B cell (primary cell): ENCODE measurements around the gene PTGIR. TPM values are rescaled to one million over a fixed set of nuclear protein-coding genes. Genes with fewer than 3 reads are reported as not detected.

Source experiments
- ATAC-seq: fragments of 200-7000 bp; cut with Tn5 transposase; one replicate; pipeline ENCODE4 v1.10.0; 2021; ENCODE audit warnings: low read depth, mild to moderate bottlenecking, moderate number of reproducible peaks, moderate library complexity
- CTCF ChIA-PET: fragments of 350-600 bp; sonication (Branson Sonifier 250); formaldehyde crosslinking; loops from one replicate; lab custom pipeline; 2021; ENCODE audit warnings: antibody characterized with exemption, inconsistent platforms; lab: Charles Lee
- POLR2A ChIA-PET: fragments of 350-600 bp; sonication (Branson Sonifier 250); formaldehyde crosslinking; loops from one replicate; lab custom pipeline; 2021; ENCODE audit warnings: antibody characterized with exemption; lab: Charles Lee
- DNase-seq: peaks from one replicate; pipeline ENCODE4 v3.0.0; 2013
- H2AFZ ChIP-seq: 2 replicates; pipeline ENCODE4 v1.6.1; 2012; ENCODE audit warnings: mild to moderate bottlenecking, low read depth, low read length; ENCODE audit not compliant: insufficient read depth, poor library complexity, severe bottlenecking
- H3K27ac ChIP-seq, 2 donors: 1 replicate in 1 of 2; 2 replicates in 1 of 2; pipeline ENCODE4 v1.5.1; 2012 to 2013; ENCODE audit warnings: low read length in 2 of 2, mild to moderate bottlenecking in 2 of 2, moderate library complexity in 1 of 2
- H3K27me3 ChIP-seq, 4 experiments: fragments of 200-600 bp in 1 of 4; sonication (generic) in 1 of 4; replicated peaks in 1 of 4; 1 replicate in 2 of 4; 2 replicates in 2 of 4; pipeline versions ENCODE4 v1.6.1 to v1.7.0; 2013 to 2016; ENCODE audit warnings: low read length in 3 of 4, mild to moderate bottlenecking in 2 of 4, mixed read lengths in 1 of 4, moderate library complexity in 1 of 4; ENCODE audit not compliant: insufficient read depth in 4 of 4, control insufficient read depth in 3 of 4; ENCODE audit errors: control extremely low read depth in 1 of 4
- H3K36me3 ChIP-seq, 2 experiments: replicated peaks in 1 of 2; 1 replicate in 1 of 2; 2 replicates in 1 of 2; pipeline versions ENCODE4 v1.6.1 to v1.7.1; 2013; ENCODE audit warnings: low read length in 1 of 2; ENCODE audit not compliant: insufficient read depth in 2 of 2, control insufficient read depth in 1 of 2; ENCODE audit errors: control extremely low read depth in 1 of 2, extremely low read depth in 1 of 2
- H3K4me1 ChIP-seq, 2 donors: fragments of 200-600 bp in 1 of 2; sonication (generic) in 1 of 2; 1 replicate in 1 of 2; 2 replicates in 1 of 2; pipeline versions ENCODE4 v1.5.1 to v1.6.1; 2013 to 2017; ENCODE audit warnings: low read length in 2 of 2; ENCODE audit not compliant: control insufficient read depth in 2 of 2, insufficient read depth in 2 of 2
- H3K4me2 ChIP-seq: replicated peaks from 2 replicates; pipeline ENCODE3; 2012; ENCODE audit warnings: mild to moderate bottlenecking, low read depth, low read length; ENCODE audit not compliant: poor library complexity, severe bottlenecking
- H3K4me3 ChIP-seq, 5 experiments: fragments of 200-600 bp in 1 of 5; sonication (generic) in 1 of 5; 1 replicate in 3 of 5; 2 replicates in 2 of 5; pipeline versions ENCODE4 v1.5.1 to v1.7.0; 2011 to 2016; ENCODE audit warnings: low read length in 4 of 5, mild to moderate bottlenecking in 4 of 5, low read depth in 2 of 5, control low read depth in 1 of 5, moderate library complexity in 1 of 5; ENCODE audit not compliant: insufficient read depth in 1 of 5; ENCODE audit errors: control extremely low read depth in 1 of 5, extremely low read depth in 1 of 5
- H3K79me2 ChIP-seq: fragments of 200-600 bp; sonication (generic); one replicate; pipeline ENCODE4 v1.6.0; 2016; ENCODE audit warnings: low read length; ENCODE audit not compliant: control insufficient read depth, insufficient read depth
- H3K9ac ChIP-seq: fragments of 200-600 bp; sonication (generic); 2 replicates; pipeline ENCODE4 v1.6.1; 2017; ENCODE audit warnings: mild to moderate bottlenecking, low read length, moderate library complexity
- H3K9me3 ChIP-seq, 3 donors: one replicate each; pipeline versions ENCODE4 v1.6.1 to v1.7.1; 2013; ENCODE audit warnings: low read length in 2 of 3; ENCODE audit not compliant: control insufficient read depth in 2 of 3, insufficient read depth in 1 of 3; ENCODE audit errors: control extremely low read depth in 1 of 3
- H4K20me1 ChIP-seq: 2 replicates; pipeline ENCODE4 v1.6.0; 2012; ENCODE audit warnings: mild to moderate bottlenecking, low read length; ENCODE audit not compliant: insufficient read depth, control insufficient read depth, poor library complexity, severe bottlenecking
- H3K27ac Mint-ChIP-seq: one replicate; pipeline ENCODE4 v1.8.0; 2021; ENCODE audit warnings: mixed read lengths
- H3K27me3 Mint-ChIP-seq: one replicate; pipeline ENCODE4 v1.8.0; 2021; ENCODE audit warnings: mixed read lengths
- H3K4me1 Mint-ChIP-seq: one replicate; pipeline ENCODE4 v1.8.0; 2021; ENCODE audit warnings: mixed read lengths
- H3K4me3 Mint-ChIP-seq: one replicate; pipeline ENCODE4 v1.8.0; 2021; ENCODE audit warnings: mixed read lengths
- H3K9me3 Mint-ChIP-seq: one replicate; pipeline ENCODE4 v1.8.0; 2022; ENCODE audit warnings: mixed read lengths; ENCODE audit not compliant: insufficient read depth
- EZH2 ChIP-seq: IDR thresholded peaks from 2 replicates; pipeline ENCODE4 v1.6.1; 2012; ENCODE audit warnings: borderline replicate concordance, low read depth, mild to moderate bottlenecking, moderate library complexity, low read length; ENCODE audit not compliant: insufficient read depth, poor library complexity, severe bottlenecking
- WGBS: methylation state at CpG from one replicate; pipeline ENCODE4 v1.1.5; 2013; ENCODE audit warnings: missing lambda C conversion rate; ENCODE audit not compliant: insufficient coverage; 5-methylcytosine and 5-hydroxymethylcytosine counted together
- intact Hi-C: fragments of 100-400 bp; cut with micrococcal nuclease; formaldehyde crosslinking; loops from one replicate; pipeline ENCODE4 v1.10.0; 2022
- polyA plus RNA-seq: library from polyadenylated mRNA; depleted of rRNA; stranded (reverse); fragments of >200 nt; gene quantifications from 2 replicates; pipeline ENCODE4 v1.2.3, GENCODE V29; 2012
- total RNA-seq, 2 donors: library from RNA; stranded (reverse); fragments of 120-200 nt in 1 of 2; gene quantifications; 1 replicate in 1 of 2; 2 replicates in 1 of 2; pipeline versions ENCODE4 v1.2.3 to v1.2.4, GENCODE V29; 2013 to 2022
- TF ChIP-seq, protein P1 (sequence below): fragments of 200-600 bp; IDR thresholded peaks from one replicate; pipeline ENCODE4 v1.8.0; 2022; ENCODE audit warnings: antibody characterized with exemption, mild to moderate bottlenecking

The PTGIR gene
- total and polyA plus RNA-seq, 2 donors (not counting 1 experiment from before 2014, with no cell fraction given): 1.9 to 2.1 TPM

DNA sequence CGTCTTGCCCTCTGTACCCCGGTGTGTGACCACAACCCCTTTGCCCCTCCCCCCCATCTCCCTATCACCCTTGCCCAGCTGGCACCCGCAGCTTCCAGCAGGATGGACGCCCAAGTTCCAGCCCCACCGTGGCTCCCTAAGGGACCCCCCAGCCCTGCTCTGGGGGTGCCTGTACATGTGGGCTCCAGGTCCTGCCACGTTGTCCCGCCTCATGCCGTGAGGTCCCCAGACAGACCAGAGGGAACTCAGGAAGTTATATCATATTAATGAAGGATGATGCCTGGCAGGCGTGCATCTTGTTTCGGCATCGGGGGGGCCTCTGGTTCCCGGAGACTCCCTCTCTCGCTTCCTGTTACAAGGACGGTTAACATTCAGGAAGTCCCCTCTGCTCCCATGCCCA is 1.6 kb upstream of the PTGIR start:
- intact Hi-C loops: no loop called here
- ChIA-PET POLR2A (interaction anchor here (0.5 kb wide), 1 partner anchor 11 kb away, joined by 6 read pairs; no protein-coding TSS in a partner anchor), CTCF (interaction anchor here (0.9 to 2.9 kb wide), 2 partner anchors 12 to 131 kb away, joined by 3 to 13 read pairs; no protein-coding TSS in a partner anchor)
- Mint-ChIP-seq H3K4me3 (no peak overlapping the region), H3K27me3 (no peaks in the 10 kb centered on the region), H3K9me3 (no peaks in the 10 kb centered on the region), H3K27ac (no peak overlapping the region), H3K4me1 (peaks cover 43% of the 10 kb centered on the region)
- no peak overlapping the region for H3K9ac ChIP-seq
- H3K79me2 ChIP-seq: no peaks in the 10 kb centered on the region
- DNase-seq (no peak), ATAC-seq (no peak)
- H3K36me3 ChIP-seq: no peaks in the 10 kb centered on the region
- H3K4me1 ChIP-seq: peaks cover 32 to 41% of the 10 kb centered on the region in 2 donors
- peaks cover 0 to 4% (median 0%) of the 10 kb centered on the region in 4 experiments for H3K27me3 ChIP-seq
- H4K20me1 ChIP-seq: no peaks in the 10 kb centered on the region
- TF ChIP-seq, protein P1, sequence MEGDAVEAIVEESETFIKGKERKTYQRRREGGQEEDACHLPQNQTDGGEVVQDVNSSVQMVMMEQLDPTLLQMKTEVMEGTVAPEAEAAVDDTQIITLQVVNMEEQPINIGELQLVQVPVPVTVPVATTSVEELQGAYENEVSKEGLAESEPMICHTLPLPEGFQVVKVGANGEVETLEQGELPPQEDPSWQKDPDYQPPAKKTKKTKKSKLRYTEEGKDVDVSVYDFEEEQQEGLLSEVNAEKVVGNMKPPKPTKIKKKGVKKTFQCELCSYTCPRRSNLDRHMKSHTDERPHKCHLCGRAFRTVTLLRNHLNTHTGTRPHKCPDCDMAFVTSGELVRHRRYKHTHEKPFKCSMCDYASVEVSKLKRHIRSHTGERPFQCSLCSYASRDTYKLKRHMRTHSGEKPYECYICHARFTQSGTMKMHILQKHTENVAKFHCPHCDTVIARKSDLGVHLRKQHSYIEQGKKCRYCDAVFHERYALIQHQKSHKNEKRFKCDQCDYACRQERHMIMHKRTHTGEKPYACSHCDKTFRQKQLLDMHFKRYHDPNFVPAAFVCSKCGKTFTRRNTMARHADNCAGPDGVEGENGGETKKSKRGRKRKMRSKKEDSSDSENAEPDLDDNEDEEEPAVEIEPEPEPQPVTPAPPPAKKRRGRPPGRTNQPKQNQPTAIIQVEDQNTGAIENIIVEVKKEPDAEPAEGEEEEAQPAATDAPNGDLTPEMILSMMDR: no peak
- no peak for TF ChIP-seq EZH2
- no peaks in the 10 kb centered on the region for H3K9me3 ChIP-seq
- no peak overlapping the region for H3K4me2 ChIP-seq
- 44% methylated on average over 9 of the region's 14 CpGs for WGBS
- H2AFZ ChIP-seq: no peak overlapping the region
- no peak overlapping the region for H3K4me3 ChIP-seq
- H3K27ac ChIP-seq: no peak overlapping the region

DNA sequence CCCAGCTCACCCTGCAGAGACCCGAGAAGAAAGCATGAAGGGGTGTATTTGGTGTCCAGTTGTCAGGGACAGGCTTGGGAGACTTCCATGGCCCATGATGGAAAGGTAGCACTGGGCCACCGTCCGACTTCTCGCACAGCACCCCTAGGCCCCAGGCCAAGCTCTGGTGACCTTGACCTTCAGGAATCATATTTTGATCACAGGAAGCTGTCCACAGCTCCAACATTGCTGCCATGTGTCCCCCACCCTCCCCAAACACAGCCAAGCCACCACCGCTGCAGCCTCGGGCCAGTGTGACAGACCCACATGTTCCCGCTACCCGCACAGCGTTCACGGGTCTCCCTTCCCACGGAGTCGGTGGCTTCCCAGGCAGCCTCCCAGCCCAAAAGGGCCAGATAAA is 842 bp upstream of the PTGIR start:
- TF ChIP-seq, protein P1: no peak
- no peak for TF ChIP-seq EZH2
- 96% methylated on average over 12 of the region's 12 CpGs for WGBS
- H3K4me1 Mint-ChIP-seq: peaks cover 49% of the 10 kb centered on the region
- Histone ChIP-seq H3K27me3 (no peaks in the 10 kb centered on the region), H3K9ac (no peak overlapping the region), H4K20me1 (no peaks in the 10 kb centered on the region), H3K79me2 (no peaks in the 10 kb centered on the region), H3K9me3 (no peaks in the 10 kb centered on the region), H2AFZ (no peak overlapping the region), H3K4me1 (peaks cover 39 to 48% of the 10 kb centered on the region in 2 donors), H3K4me2 (no peak overlapping the region), H3K4me3 (no peak overlapping the region), H3K36me3 (no peaks in the 10 kb centered on the region), H3K27ac (no peak overlapping the region)
- ATAC-seq (no peak), DNase-seq (no peak)
- peak overlapping the region; percentile 59 for H3K27ac Mint-ChIP-seq
- POLR2A ChIA-PET: no interaction called here
- no peak overlapping the region for H3K4me3 Mint-ChIP-seq
- CTCF ChIA-PET: interaction anchor here (0.9 kb wide), 1 partner anchor 132 kb away, joined by 3 read pairs; no protein-coding TSS in a partner anchor
- intact Hi-C loops: no loop called here
- H3K9me3 Mint-ChIP-seq: no peaks in the 10 kb centered on the region
- H3K27me3 Mint-ChIP-seq: no peaks in the 10 kb centered on the region
